CD4-positive, alpha-beta T cell treated with Interleukin-1 beta for 1 hour (primary cell): Measurements from ENCODE around the gene AQP2.

Experiments
- DNase-seq, 2 donors: peaks; one replicate each; pipeline ENCODE4 v3.0.0-alpha.2; 2020 to 2022

Gene AQP2

GRCh38 chr12:49920915-49921286 is 29.6 kb upstream of the AQP2 start:
- DNase-seq = no peak

- DNase-seq = no peak
Observed at GRCh38 chr12:49921299-49921698, 29.2 kb upstream of the AQP2 start.

- DNase-seq = no peak
Observed at GRCh38 chr12:49921936-49922335, 28.6 kb upstream of the AQP2 start.

GRCh38 chr12:49922349-49923034 is 28.0 kb upstream of the AQP2 start:
- no peak for DNase-seq

- DNase-seq = no peak
Observed at GRCh38 chr12:49923035-49923644, 27.4 kb upstream of the AQP2 start.

DNA sequence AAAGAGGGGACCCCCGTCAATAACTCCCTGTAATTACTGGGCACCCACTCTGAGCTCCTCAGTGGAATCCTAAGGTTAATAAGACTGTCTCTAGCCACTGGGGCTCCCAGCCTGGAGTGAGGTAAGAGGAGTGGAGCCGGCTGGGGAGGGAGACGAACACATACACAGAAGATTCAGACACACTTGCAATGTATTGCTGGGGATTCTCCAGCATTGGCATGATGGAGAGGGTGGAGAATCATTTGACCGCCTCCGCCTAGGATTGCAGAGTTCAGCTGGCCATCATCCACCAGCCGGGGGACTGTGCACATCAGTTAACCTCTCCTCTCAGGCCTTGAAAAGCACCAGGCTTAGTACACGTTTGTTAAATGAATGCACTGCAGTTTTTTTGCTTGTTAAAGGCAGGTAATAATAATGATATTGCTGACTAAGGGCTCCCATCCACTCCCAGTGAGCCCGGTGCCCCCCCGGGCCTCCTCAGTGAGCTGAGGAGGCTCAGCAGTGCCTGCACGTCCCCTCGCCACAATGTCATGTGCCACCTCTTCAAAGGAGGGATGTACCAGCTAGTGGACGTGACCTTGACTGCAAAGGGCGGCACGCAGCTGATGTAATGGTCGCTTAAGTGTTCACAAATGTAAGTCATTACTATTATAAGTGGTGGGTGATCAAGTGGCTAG is 26.5 kb upstream of the AQP2 start:
- no peak for DNase-seq

GRCh38 chr12:49924628-49925246 is 25.8 kb upstream of the AQP2 start:
- DNase-seq = no peak

GRCh38 chr12:49925433-49926204 is 24.9 kb upstream of the AQP2 start:
- no peak for DNase-seq

GRCh38 chr12:49928471-49928870 is 22.1 kb upstream of the AQP2 start:
- no peak for DNase-seq

- DNase-seq = no peak
Observed at GRCh38 chr12:49929581-49929980, 21.0 kb upstream of the AQP2 start.

DNA sequence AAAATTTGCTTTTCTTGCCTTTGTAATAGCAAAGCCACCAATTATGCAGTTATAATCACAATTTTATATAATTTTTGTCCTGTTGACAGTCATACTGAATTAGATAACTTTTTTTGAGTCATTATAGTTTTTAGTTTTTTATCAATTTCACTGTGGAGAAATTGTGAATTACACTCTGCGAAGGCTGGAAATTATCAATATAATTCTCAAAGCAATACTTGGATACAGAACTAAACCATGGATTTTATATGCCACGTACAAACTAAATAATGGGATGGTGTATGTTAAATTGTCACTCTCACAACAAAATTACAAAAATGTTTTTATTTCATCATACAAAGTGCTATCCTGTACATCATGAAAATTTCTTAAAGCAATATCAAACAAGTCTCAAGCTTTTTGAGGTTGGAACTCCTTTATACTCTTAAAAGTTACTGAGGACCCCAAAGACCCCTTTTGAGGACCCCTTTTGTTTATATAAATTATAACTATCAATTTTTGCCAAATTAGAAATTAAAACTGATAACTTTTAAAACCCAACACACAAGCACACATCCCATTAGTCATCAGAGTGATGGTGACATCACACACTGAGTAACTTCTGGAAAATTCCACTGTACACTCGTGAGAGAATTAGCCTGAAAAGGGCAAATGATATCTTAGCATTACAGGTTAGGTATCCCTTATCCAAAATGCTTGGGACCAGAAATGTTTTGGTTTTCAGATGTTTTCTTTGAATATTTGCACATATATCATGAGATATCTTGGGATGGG is 19.8 kb upstream of the AQP2 start:
- no peak for DNase-seq

DNA sequence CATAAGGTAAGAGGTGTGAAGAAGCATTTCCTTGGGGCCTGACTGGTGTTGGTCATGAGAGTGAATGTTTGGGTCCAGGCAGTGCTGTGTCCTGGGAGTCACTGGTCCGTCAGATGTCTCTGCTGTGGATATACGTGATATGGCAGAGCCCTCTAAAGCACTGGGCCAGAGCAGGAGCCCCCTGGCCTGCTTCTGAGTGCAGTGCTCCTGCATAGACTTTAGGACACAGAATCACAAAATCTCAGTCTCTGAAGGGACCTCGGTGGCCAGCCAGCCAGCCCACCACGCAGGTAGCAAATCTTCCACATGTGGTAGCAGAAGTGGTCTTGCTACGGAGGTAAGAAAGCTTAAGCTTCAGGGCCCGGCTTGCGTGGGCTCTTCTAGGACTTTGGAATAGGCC is 18.5 kb upstream of the AQP2 start:
- DNase-seq = no peak

GRCh38 chr12:49932533-49933130 is 17.9 kb upstream of the AQP2 start:
- no peak for DNase-seq

DNA sequence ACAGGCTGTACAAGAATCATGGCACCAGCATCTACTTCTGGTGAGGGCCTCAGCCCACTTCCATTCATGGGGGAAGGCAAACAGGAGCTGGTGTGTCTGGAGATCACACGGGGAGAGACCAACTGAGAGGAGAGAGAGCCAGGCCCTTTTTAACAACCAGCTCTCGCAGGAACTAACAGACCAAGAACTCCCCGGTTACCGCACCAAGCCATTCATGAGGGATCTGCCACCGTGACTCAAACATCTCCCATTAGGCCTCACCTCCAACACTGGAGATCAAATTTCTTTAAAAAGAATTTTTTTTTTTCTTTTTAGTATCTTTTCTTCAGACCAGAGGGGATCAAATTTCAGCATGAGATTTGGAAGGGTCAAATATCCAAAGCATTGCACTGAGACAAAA is 16.7 kb upstream of the AQP2 start:
- no peak for DNase-seq

DNA sequence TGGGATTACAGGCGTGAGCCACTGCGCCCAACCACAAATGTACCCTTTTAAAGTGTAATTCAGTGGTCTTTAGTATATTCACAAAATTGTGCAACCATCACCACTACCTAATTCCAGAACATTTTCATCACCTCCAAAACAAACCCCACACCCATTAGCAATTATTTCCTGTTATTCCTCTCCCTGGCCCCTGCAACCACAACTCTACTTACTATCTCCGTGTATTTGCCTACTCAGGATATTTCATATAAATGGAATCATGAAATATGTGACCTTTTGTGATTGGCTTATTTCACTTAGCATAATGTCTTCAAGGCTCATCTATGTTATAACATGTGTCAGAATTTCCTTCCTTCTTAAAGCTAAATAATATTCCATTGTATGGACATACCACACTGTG is 16.0 kb upstream of the AQP2 start:
- no peak for DNase-seq

GRCh38 chr12:49936925-49937324 is 13.6 kb upstream of the AQP2 start:
- no peak for DNase-seq

DNA sequence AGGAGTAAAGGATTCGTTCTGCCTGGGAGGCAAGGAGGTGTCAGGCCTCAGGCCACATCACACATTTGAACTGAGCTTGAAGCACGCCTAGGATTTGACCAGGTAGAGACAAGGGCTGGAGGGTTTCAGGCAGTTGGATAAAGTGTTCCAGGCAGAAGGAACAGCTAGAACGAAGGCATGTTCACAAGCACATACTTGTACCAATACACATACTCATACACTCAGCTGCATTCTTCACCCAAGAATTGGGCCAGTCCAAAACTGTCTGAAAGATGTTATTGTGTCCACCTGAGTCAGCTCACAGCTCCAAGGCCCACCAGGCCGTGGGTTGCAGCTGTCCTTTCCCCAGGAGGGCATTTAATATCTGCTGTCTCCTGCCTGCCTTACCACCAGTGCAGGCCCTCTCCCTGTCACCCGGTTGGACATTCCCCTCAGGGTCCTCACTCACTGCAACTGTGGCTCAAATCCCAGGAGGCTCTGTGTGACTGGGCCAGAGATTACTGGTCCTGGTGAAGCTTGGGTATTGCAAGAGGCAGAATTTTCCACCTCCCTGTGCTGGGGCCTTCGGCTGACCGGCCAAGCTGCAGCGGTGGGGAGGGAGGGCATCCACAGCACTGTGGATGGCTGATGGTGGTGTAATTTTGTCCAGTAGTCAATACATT is 12.8 kb upstream of the AQP2 start:
- no peak for DNase-seq

DNA sequence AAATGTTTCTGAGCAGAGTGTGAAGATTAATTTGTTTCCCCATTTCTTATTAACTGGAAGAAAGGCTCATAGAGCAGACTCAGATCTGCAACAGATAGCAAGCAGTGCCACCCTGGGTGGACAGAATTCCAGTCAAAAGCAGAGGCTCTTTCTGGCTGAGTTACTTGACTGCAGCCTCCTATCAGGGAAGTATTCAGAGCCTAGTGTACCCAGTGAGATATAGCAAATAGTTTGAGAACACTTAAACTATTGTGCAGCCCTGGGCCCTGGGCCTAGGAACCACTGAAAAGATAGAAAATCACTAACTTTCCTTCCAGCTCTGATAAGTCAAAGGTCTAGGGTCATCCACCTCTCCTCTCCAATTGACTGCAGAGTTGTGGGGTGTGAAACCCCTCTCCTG is 11.2 kb upstream of the AQP2 start:
- DNase-seq = no peak

DNA sequence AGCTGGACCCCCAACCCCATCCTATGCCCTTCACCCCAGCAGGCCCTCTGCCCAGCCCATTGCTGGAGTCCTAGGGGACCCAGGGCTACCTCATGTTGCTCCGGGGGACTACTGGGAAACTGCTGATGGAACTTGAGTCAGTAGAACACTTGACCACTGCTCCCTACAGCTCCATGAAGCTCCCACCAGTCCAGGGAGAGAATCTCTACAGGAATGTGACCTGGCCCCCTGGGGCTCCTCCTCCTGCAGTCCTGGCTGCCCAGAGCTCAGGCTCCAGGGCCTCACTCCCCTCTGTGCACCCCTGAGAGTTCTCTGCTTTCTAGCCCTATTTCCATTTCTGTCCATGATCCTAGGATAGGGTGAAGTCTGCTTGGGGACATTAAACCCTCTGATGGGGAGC is 10.8 kb upstream of the AQP2 start:
- no peak for DNase-seq

- no peak for DNase-seq
Observed at GRCh38 chr12:49941556-49942511, 8.7 kb upstream of the AQP2 start.
